ENCODE measurements around the gene OR1J2. TPM values are rescaled to one million over a fixed set of nuclear protein-coding genes. Genes with fewer than 3 reads are reported as not detected.

Gene OR1J2
- total RNA-seq, 2 experiments from 2014 or later = not detected

Other genes starting within 250 kb of the OR1J2 start
- gene RBM18, start 246.0 kb upstream of the OR1J2 start, total RNA-seq = 10 to 100 TPM; 25.1 to 25.9 TPM
- gene MRRF, start 245.9 kb upstream of the OR1J2 start, total RNA-seq = 10 to 100 TPM; 47.2 to 52.5 TPM
- gene PTGS1, start 139.8 kb upstream of the OR1J2 start, total RNA-seq = under 1 TPM in 1 of 2 experiments, not detected in 1; 0.07 TPM
- not detected for gene OR1J1, start 32.9 kb upstream of the OR1J2 start, total RNA-seq
- not detected for gene OR1J4, start 8.3 kb downstream of the OR1J2 start, total RNA-seq
- not detected for gene OR1N1, start 16.5 kb downstream of the OR1J2 start, total RNA-seq
- not detected for gene OR1N2, start 42.3 kb downstream of the OR1J2 start, total RNA-seq
- not detected for gene OR1L8, start 72.6 kb downstream of the OR1J2 start, total RNA-seq
- gene OR1Q1, start 103.9 kb downstream of the OR1J2 start, total RNA-seq = not detected
- gene OR1B1, start 146.8 kb downstream of the OR1J2 start, total RNA-seq = not detected
- gene OR1L1, start 150.9 kb downstream of the OR1J2 start, total RNA-seq = not detected
- gene OR1L3, start 164.3 kb downstream of the OR1J2 start, total RNA-seq = not detected
- not detected for gene OR1L4, start 213.2 kb downstream of the OR1J2 start, total RNA-seq
- not detected for gene OR1L6, start 231.5 kb downstream of the OR1J2 start, total RNA-seq

All from activated CD4-positive, alpha-beta memory T cell treated with anti-CD3 and anti-CD28 coated beads for 36 hours (primary cell).